ENCODE measurements around the gene PARD6G. TPM values are rescaled to one million over a fixed set of nuclear protein-coding genes. Genes with fewer than 3 reads are reported as not detected.

Gene PARD6G
- total and polyA plus RNA-seq, 2 of the 8 experiments (the other 6 are each of a cell fraction or from before 2014, with no cell fraction given): 11.3 to 17.9 TPM

- no peak overlapping the region; the same call in 1 of the 2 replicates for H2BK5ac ChIP-seq (ENCODE audit: low read depth, low read length)
- H2BK12ac ChIP-seq (ENCODE audit: low read depth, low read length): no peak overlapping the region
- no peak overlapping the region for H2AFZ ChIP-seq (ENCODE audit: low read length)
- CTCF ChIA-PET (ENCODE audit: partially characterized antibody): interaction anchor here (0.8 to 4.2 kb wide), 11 partner anchors 10 to 269 kb away, joined by 3 to 27 read pairs (median 6); no protein-coding TSS in a partner anchor
- POLR2A ChIA-PET (ENCODE audit: partially characterized antibody): interaction anchor here (1.5 to 2.1 kb wide), 3 partner anchors 9 to 16 kb away, joined by 5 to 6 read pairs (median 5); no protein-coding TSS in a partner anchor
- 95% methylated on average over 29 of the region's 33 CpGs; no CpG with 5 or more reads in 1 of the 2 experiments for WGBS, 2 experiments (ENCODE audit: extremely low coverage in 1 of 2, insufficient coverage in 1 of 2, insufficient read length in 1 of 2, insufficient replicate concordance in 2 of 2, low coverage in 1 of 2, low lambda C conversion rate in 2 of 2, missing lambda C conversion rate in 1 of 2)
- H3K4ac ChIP-seq (replicated peaks; ENCODE audit: insufficient read length, low read depth, low read length): no peak overlapping the region
- no peak overlapping the region for H3K14ac ChIP-seq (ENCODE audit: insufficient read length)
- no peak overlapping the region for H4K5ac ChIP-seq (ENCODE audit: insufficient read length, low read depth, low read length)
- no peak overlapping the region for H3K9ac ChIP-seq (replicated peaks in 1 of 4; ENCODE audit: extremely low read depth in 1 of 4, low read depth in 3 of 4, low read length in 3 of 4)
- H3K23ac ChIP-seq (ENCODE audit: insufficient read length): no peak overlapping the region
- H3K36me3 ChIP-seq (ENCODE audit: control insufficient read depth in 2 of 4, insufficient read depth in 4 of 4, low read length in 3 of 4): no peaks in the 10 kb centered on the region
- DNase-seq (ENCODE audit: low read depth in 1 of 2, low spot score in 2 of 2): no peak
- H2AK5ac ChIP-seq (ENCODE audit: low read depth, low read length): no peak overlapping the region
- no peak overlapping the region for H2BK15ac ChIP-seq (ENCODE audit: low read length)
- H2BK20ac ChIP-seq (ENCODE audit: low read length): no peak overlapping the region
- H3K4me2 ChIP-seq (ENCODE audit: insufficient read depth in 1 of 2, low read depth in 2 of 2, low read length in 2 of 2): no peak overlapping the region
- H3K27me3 ChIP-seq (replicated peaks in 1 of 4; ENCODE audit: control insufficient read depth in 3 of 4, extremely low read depth in 1 of 4, insufficient read depth in 3 of 4, low read length in 3 of 4): no peaks in the 10 kb centered on the region
- no peak overlapping the region; the same call in 1 of the 2 replicates for H4K8ac ChIP-seq (ENCODE audit: extremely low read depth, insufficient read depth, low read length)
- H4K91ac ChIP-seq (replicated peaks; ENCODE audit: insufficient read length, low read length): no peak overlapping the region
- H3K18ac ChIP-seq (ENCODE audit: extremely low read depth, low read length): no peak overlapping the region
- peaks cover 7% of the 10 kb centered on the region; the same call in 1 of the 2 replicates for H3K79me1 ChIP-seq (ENCODE audit: low read depth, low read length)
- no peak overlapping the region for H3K27ac ChIP-seq (ENCODE audit: low read depth, low read length)
- no peak overlapping the region for H2BK120ac ChIP-seq (replicated peaks; ENCODE audit: low read depth, low read length)
- no peak overlapping the region for H3K4me3 ChIP-seq (ENCODE audit: extremely low read depth in 1 of 4, insufficient read depth in 2 of 4, low read depth in 3 of 4, low read length in 4 of 4)
- no peaks in the 10 kb centered on the region for H3K79me2 ChIP-seq (ENCODE audit: control insufficient read depth in 1 of 2, insufficient read depth in 2 of 2, low read length in 2 of 2)
- no peak for FAIRE-seq
- H3K56ac ChIP-seq (replicated peaks; ENCODE audit: insufficient read length, low read depth, low read length): no peak overlapping the region
- no peaks in the 10 kb centered on the region; the same call in 1 of the 2 replicates for H3K23me2 ChIP-seq (ENCODE audit: low read depth, low read length)
- H3K4me1 ChIP-seq (replicated peaks in 1 of 4; ENCODE audit: control insufficient read depth in 3 of 4, insufficient read depth in 4 of 4, low read length in 3 of 4): peaks cover 0 to 10% (median 3%) of the 10 kb centered on the region in 4 experiments; a peak in 5 of 7 replicates
- H3K9me3 ChIP-seq (ENCODE audit: insufficient read depth in 2 of 2, low read depth in 1 of 2, low read length in 1 of 2): no peaks in the 10 kb centered on the region
- H4K20me1 ChIP-seq (replicated peaks in 1 of 2; ENCODE audit: control insufficient read depth in 1 of 2, insufficient read depth in 2 of 2, low read length in 2 of 2): peaks cover 0 to 19% of the 10 kb centered on the region in 2 experiments
- TF ChIP-seq RXRA (IDR thresholded peaks at IDR 0.05; ENCODE audit: insufficient read depth, low read depth, low read length): no peak
- no peak for TF ChIP-seq CBX5 (IDR thresholded peaks at IDR 0.05; ENCODE audit: low read depth, low read length)
- TF ChIP-seq RFX5 (IDR thresholded peaks at IDR 0.05; ENCODE audit: borderline replicate concordance, low read depth, low read length): no peak
- no peak for TF ChIP-seq POLR2AphosphoS5 (IDR thresholded peaks at IDR 0.05; ENCODE audit: low read depth, low read length)
- no peak for TF ChIP-seq POLR2A (IDR thresholded peaks at IDR 0.05; ENCODE audit: control extremely low read depth in 1 of 2, low read depth in 2 of 2, low read length in 2 of 2)
- TF ChIP-seq SAP30 (IDR thresholded peaks at IDR 0.05; ENCODE audit: insufficient read depth, insufficient replicate concordance, low read length): no peak
- TF ChIP-seq RNF2 (IDR thresholded peaks at IDR 0.05; ENCODE audit: borderline replicate concordance, low read depth, low read length, missing control alignments, poor library complexity, severe bottlenecking): no peak
- no peak for TF ChIP-seq NANOG (IDR thresholded peaks at IDR 0.05; ENCODE audit: insufficient read depth, low read depth, low read length, poor library complexity, severe bottlenecking)
These were observed 66.3 kb downstream of the PARD6G start for GRCh38 chr18:80180778-80181564.

All from H1 (cell line).